H9 (cell line): ENCODE measurements around the gene TCEAL9. TPM values are rescaled to one million over a fixed set of nuclear protein-coding genes. Genes with fewer than 3 reads are reported as not detected.

Experiments used
- DNase-seq: peaks from one replicate; pipeline ENCODE4 v3.0.0-alpha.2; 2017
- H2AFZ ChIP-seq: one replicate; pipeline ENCODE4 v1.6.1; 2013; ENCODE audit warnings: mild to moderate bottlenecking, low read length, control low read depth, moderate library complexity
- H2AK5ac ChIP-seq: 2 replicates; pipeline ENCODE4 v1.6.1; 2013; ENCODE audit warnings: low read length, control low read depth, mixed read lengths; ENCODE audit not compliant: insufficient read length
- H2BK120ac ChIP-seq: one replicate; pipeline ENCODE4 v1.6.1; 2013; ENCODE audit warnings: low read depth, mild to moderate bottlenecking, low read length, control low read depth, inconsistent platforms; ENCODE audit not compliant: poor library complexity, severe bottlenecking
- H2BK12ac ChIP-seq: 2 replicates; pipeline ENCODE4 v1.6.1; 2013; ENCODE audit warnings: low read length, control low read depth, mixed read lengths, low read depth; ENCODE audit not compliant: insufficient read length
- H2BK15ac ChIP-seq: 2 replicates; pipeline ENCODE4 v1.6.1; 2013; ENCODE audit warnings: low read depth, low read length, control low read depth
- H2BK20ac ChIP-seq: one replicate; pipeline ENCODE4 v1.6.1; 2013; ENCODE audit warnings: low read depth, mild to moderate bottlenecking, low read length, control low read depth, inconsistent platforms; ENCODE audit not compliant: poor library complexity, severe bottlenecking
- H2BK5ac ChIP-seq: 2 replicates; pipeline ENCODE4 v1.6.1; 2013; ENCODE audit warnings: low read length, control low read depth, mixed read lengths; ENCODE audit not compliant: insufficient read length
- H3K14ac ChIP-seq: 2 replicates; pipeline ENCODE4 v1.6.1; 2013; ENCODE audit warnings: low read length, control low read depth; ENCODE audit not compliant: insufficient read depth
- H3K18ac ChIP-seq: 2 replicates; pipeline ENCODE4 v1.6.1; 2013; ENCODE audit warnings: low read depth, mild to moderate bottlenecking, mixed read lengths, low read length, control low read depth; ENCODE audit not compliant: insufficient read length
- H3K23ac ChIP-seq: 2 replicates; pipeline ENCODE4 v1.6.1; 2013; ENCODE audit warnings: low read length, control low read depth, mixed read lengths, low read depth; ENCODE audit not compliant: insufficient read length
- H3K23me2 ChIP-seq: 2 replicates; pipeline ENCODE4 v1.6.1; 2013; ENCODE audit warnings: low read depth, mild to moderate bottlenecking, mixed read lengths, low read length, control low read depth; ENCODE audit not compliant: insufficient read length, poor library complexity, severe bottlenecking
- H3K27ac ChIP-seq: 2 replicates; pipeline ENCODE4 v1.5.1; 2013; ENCODE audit warnings: low read length, control low read depth, mixed read lengths, low read depth; ENCODE audit not compliant: insufficient read length
- H3K27me3 ChIP-seq: 2 replicates; pipeline ENCODE4 v1.6.1; 2013; ENCODE audit warnings: low read length, control low read depth, inconsistent platforms; ENCODE audit not compliant: insufficient read depth
- H3K4ac ChIP-seq: 2 replicates; pipeline ENCODE4 v1.6.1; 2013; ENCODE audit warnings: low read depth, mild to moderate bottlenecking, control low read depth, inconsistent platforms, low read length, moderate library complexity
- H3K4me1 ChIP-seq: 2 replicates; pipeline ENCODE4 v1.6.1; 2013; ENCODE audit warnings: low read length, control low read depth, inconsistent platforms; ENCODE audit not compliant: insufficient read depth
- H3K4me2 ChIP-seq: 2 replicates; pipeline ENCODE4 v1.6.1; 2013; ENCODE audit warnings: low read length, control low read depth, mixed read lengths; ENCODE audit not compliant: insufficient read length, insufficient read depth
- H3K56ac ChIP-seq: 2 replicates; pipeline ENCODE4 v1.6.1; 2013; ENCODE audit warnings: low read depth, mild to moderate bottlenecking, mixed read lengths, low read length, control low read depth; ENCODE audit not compliant: insufficient read length
- H3K79me1 ChIP-seq: 2 replicates; pipeline ENCODE4 v1.6.1; 2013; ENCODE audit warnings: low read depth, mild to moderate bottlenecking, moderate library complexity, low read length, control low read depth, inconsistent platforms; ENCODE audit not compliant: insufficient read depth, poor library complexity, severe bottlenecking
- H3K79me2 ChIP-seq: 2 replicates; pipeline ENCODE4 v1.6.1; 2013; ENCODE audit warnings: low read length, control low read depth, inconsistent platforms; ENCODE audit not compliant: insufficient read depth
- H3K9ac ChIP-seq: 2 replicates; pipeline ENCODE4 v1.6.1; 2013; ENCODE audit warnings: low read length, control low read depth, mixed read lengths; ENCODE audit not compliant: insufficient read length; ENCODE audit errors: extremely low read depth
- H3K9me3 ChIP-seq: one replicate; pipeline ENCODE4 v1.6.1; 2013; ENCODE audit warnings: low read depth, low read length, inconsistent platforms; ENCODE audit not compliant: control insufficient read depth
- H3T11ph ChIP-seq: one replicate; pipeline ENCODE4 v1.6.1; 2013; ENCODE audit warnings: mild to moderate bottlenecking, low read length, control low read depth, inconsistent platforms
- H4K20me1 ChIP-seq: one replicate; pipeline ENCODE4 v1.6.1; 2013; ENCODE audit not compliant: control insufficient read depth, insufficient read length, insufficient read depth
- H4K5ac ChIP-seq: 2 replicates; pipeline ENCODE4 v1.6.1; 2013; ENCODE audit warnings: low read depth, mild to moderate bottlenecking, mixed read lengths, low read length, control low read depth; ENCODE audit not compliant: insufficient read length
- H4K8ac ChIP-seq: replicated peaks from 2 replicates; pipeline ENCODE4 v1.6.1; 2013; ENCODE audit warnings: low read length, control low read depth, mixed read lengths, low read depth; ENCODE audit not compliant: insufficient read length
- H4K91ac ChIP-seq: 2 replicates; pipeline ENCODE4 v1.6.1; 2013; ENCODE audit warnings: low read depth, mild to moderate bottlenecking, moderate library complexity, mixed read lengths, low read length, control low read depth; ENCODE audit not compliant: insufficient read length
- H3K27ac Mint-ChIP-seq, 3 experiments: 2 replicates in 2 of 3; 3 replicates in 1 of 3; pipeline ENCODE4 v1.8.0; 2020 to 2021; ENCODE audit warnings: mixed read lengths in 3 of 3, mild to moderate bottlenecking in 1 of 3, moderate library complexity in 1 of 3
- H3K27me3 Mint-ChIP-seq: 2 replicates; pipeline ENCODE4 v1.8.0; 2021; ENCODE audit warnings: low read depth, mild to moderate bottlenecking, moderate library complexity, mixed read lengths
- H3K36me3 Mint-ChIP-seq, 3 experiments: 2 replicates in 2 of 3; 3 replicates in 1 of 3; pipeline ENCODE4 v1.8.0; 2020 to 2021; ENCODE audit warnings: low read depth in 3 of 3, mixed read lengths in 3 of 3; ENCODE audit not compliant: insufficient read depth in 1 of 3
- H3K4me1 Mint-ChIP-seq, 2 experiments: 2 replicates each; pipeline ENCODE4 v1.8.0; 2020; ENCODE audit warnings: mixed read lengths in 2 of 2
- H3K4me3 Mint-ChIP-seq, 2 experiments: 2 replicates in 1 of 2; 3 replicates in 1 of 2; pipeline ENCODE4 v1.8.0; 2020 to 2021; ENCODE audit warnings: mild to moderate bottlenecking in 2 of 2, mixed read lengths in 2 of 2, moderate library complexity in 1 of 2
- H3K9me3 Mint-ChIP-seq, 2 experiments: 2 replicates in 1 of 2; 3 replicates in 1 of 2; pipeline ENCODE4 v1.8.0; 2020; ENCODE audit warnings: mild to moderate bottlenecking in 2 of 2, mixed read lengths in 2 of 2, moderate library complexity in 1 of 2
- WGBS: extraction: QIAGEN DNeasy Blood & Tissue Kit; methylation state at CpG from one replicate; pipeline ENCODE4 v1.1.7; 2013; ENCODE audit warnings: missing lambda C conversion rate, low lambda C conversion rate, mixed read lengths; ENCODE audit not compliant: insufficient read length; ENCODE audit errors: extremely low coverage; 5-methylcytosine and 5-hydroxymethylcytosine counted together
- total RNA-seq: library from RNA; stranded (reverse); gene quantifications from 2 replicates; pipeline ENCODE4 v1.2.1, GENCODE V29; 2021
- TF ChIP-seq, protein P1 (sequence below): fragments of 200-600 bp; sonication (generic); conservative IDR thresholded peaks from 3 replicates; pipeline ENCODE4 v1.8.0; 2021; ENCODE audit warnings: antibody characterized with exemption, mild to moderate bottlenecking

The TCEAL9 gene
- total RNA-seq, 1 experiment from 2014 or later, result 30.5 TPM

DNA sequence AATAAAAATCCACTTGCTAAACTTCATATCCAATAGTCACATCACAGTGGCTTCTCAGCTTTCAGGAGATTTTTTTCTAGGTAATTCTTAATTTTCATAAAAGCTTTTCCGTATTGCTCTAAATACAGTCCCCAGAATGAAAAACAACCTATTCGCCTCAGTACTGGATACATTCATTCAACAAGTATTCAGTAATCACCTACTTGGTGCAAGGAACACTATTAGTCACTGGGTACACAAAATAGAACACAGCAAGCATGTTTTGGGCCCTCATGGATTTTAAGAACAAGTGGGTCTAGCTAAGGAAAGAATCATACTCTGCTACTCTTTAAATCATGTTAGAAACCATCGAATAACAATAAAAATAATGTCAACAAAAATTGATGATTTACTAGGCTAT lies 17.3 kb downstream of the TCEAL9 start:
- Histone ChIP-seq H4K8ac (no peak overlapping the region), H3K23me2 (peaks cover 3% of the 10 kb centered on the region), H2BK15ac (no peak overlapping the region), H4K91ac (no peak overlapping the region), H3K27me3 (no peaks in the 10 kb centered on the region), H3K18ac (no peak overlapping the region), H4K20me1 (no peaks in the 10 kb centered on the region), H3K9me3 (no peaks in the 10 kb centered on the region), H2AK5ac (no peak overlapping the region), H3K27ac (no peak overlapping the region), H3K79me2 (peaks cover 2% of the 10 kb centered on the region; the same call in 1 of the 2 replicates), H3K56ac (no peak overlapping the region), H3K4me1 (no peaks in the 10 kb centered on the region), H3K9ac (no peak overlapping the region), H3K4ac (no peak overlapping the region), H2BK20ac (no peak overlapping the region), H3K4me2 (no peak overlapping the region), H2BK12ac (no peak overlapping the region), H3K79me1 (no peaks in the 10 kb centered on the region), H2BK5ac (no peak overlapping the region), H3K23ac (no peak overlapping the region), H2AFZ (no peak overlapping the region), H3T11ph (no peak overlapping the region), H4K5ac (no peak overlapping the region), H2BK120ac (no peak overlapping the region), H3K14ac (no peak overlapping the region)
- H3K4me1 Mint-ChIP-seq, result peaks cover 9 to 13% of the 10 kb centered on the region in 2 experiments; a peak in 3 of 4 replicates
- no peak overlapping the region for H3K27ac Mint-ChIP-seq
- TF ChIP-seq, protein P1, sequence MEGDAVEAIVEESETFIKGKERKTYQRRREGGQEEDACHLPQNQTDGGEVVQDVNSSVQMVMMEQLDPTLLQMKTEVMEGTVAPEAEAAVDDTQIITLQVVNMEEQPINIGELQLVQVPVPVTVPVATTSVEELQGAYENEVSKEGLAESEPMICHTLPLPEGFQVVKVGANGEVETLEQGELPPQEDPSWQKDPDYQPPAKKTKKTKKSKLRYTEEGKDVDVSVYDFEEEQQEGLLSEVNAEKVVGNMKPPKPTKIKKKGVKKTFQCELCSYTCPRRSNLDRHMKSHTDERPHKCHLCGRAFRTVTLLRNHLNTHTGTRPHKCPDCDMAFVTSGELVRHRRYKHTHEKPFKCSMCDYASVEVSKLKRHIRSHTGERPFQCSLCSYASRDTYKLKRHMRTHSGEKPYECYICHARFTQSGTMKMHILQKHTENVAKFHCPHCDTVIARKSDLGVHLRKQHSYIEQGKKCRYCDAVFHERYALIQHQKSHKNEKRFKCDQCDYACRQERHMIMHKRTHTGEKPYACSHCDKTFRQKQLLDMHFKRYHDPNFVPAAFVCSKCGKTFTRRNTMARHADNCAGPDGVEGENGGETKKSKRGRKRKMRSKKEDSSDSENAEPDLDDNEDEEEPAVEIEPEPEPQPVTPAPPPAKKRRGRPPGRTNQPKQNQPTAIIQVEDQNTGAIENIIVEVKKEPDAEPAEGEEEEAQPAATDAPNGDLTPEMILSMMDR, result no peak
- peaks cover 5 to 45% of the 10 kb centered on the region in 2 experiments; a peak in 4 of 5 replicates for H3K9me3 Mint-ChIP-seq
- no peaks in the 10 kb centered on the region for H3K27me3 Mint-ChIP-seq
- H3K36me3 Mint-ChIP-seq, result peaks cover 11% of the 10 kb centered on the region in 3 experiments
- DNase-seq, result no peak
- WGBS, result no CpG with 5 or more reads among the region's 3 CpGs
- H3K4me3 Mint-ChIP-seq, result no peak overlapping the region
